ENCODE measurements around the gene C3orf22.

GRCh38 chr3:126540342-126540849 lies 18.3 kb downstream of the C3orf22 start:
- TF ChIP-seq CTCF (conservative IDR thresholded peaks at IDR 0.05) (no peak), EZH2 (IDR thresholded peaks at IDR 0.05; ENCODE audit: low read depth) (no peak)
